Neural cell (in vitro differentiated cells): ENCODE data around the gene GPRIN1. TPM values are rescaled to one million over a fixed set of nuclear protein-coding genes. Genes with fewer than 3 reads are reported as not detected.

Experiments
- H2AFZ ChIP-seq: fragments of 200-600, 300-800 bp; sonication (generic), shearing (Covaris generic); 2 replicates; pipeline ENCODE4 v1.6.0; 2014; ENCODE audit warnings: low read depth, mild to moderate bottlenecking, antibody characterized with exemption, low read length, moderate library complexity
- H3F3A ChIP-seq: fragments of 200-600 bp; shearing (Covaris generic); 2 replicates; pipeline ENCODE4 v1.6.1; 2016; ENCODE audit warnings: mild to moderate bottlenecking, moderate library complexity, mixed read lengths, antibody characterized with exemption, low read length; ENCODE audit not compliant: insufficient read depth, poor library complexity, severe bottlenecking
- H3K27ac ChIP-seq: fragments of 200-600, 300-800 bp; sonication (generic), shearing (Covaris generic); 2 replicates; pipeline ENCODE4 v1.5.1; 2014; ENCODE audit warnings: mild to moderate bottlenecking, low read length, moderate library complexity
- H3K27me3 ChIP-seq: fragments of 300-800, 200-600 bp; sonication (generic), shearing (Covaris generic); 2 replicates; pipeline ENCODE4 v1.6.0; 2014; ENCODE audit warnings: mild to moderate bottlenecking, low read depth, low read length, moderate library complexity; ENCODE audit not compliant: insufficient read depth
- H3K36me3 ChIP-seq: fragments of 300-800, 200-600 bp; sonication (generic), shearing (Covaris generic); 2 replicates; pipeline ENCODE4 v1.5.1; 2014; ENCODE audit warnings: mild to moderate bottlenecking, antibody characterized with exemption, low read length, moderate library complexity; ENCODE audit not compliant: insufficient read depth
- H3K4me2 ChIP-seq: fragments of 300-800, 200-600 bp; sonication (generic), shearing (Covaris generic); 2 replicates; pipeline ENCODE4 v1.6.0; 2014; ENCODE audit warnings: mild to moderate bottlenecking, low read length
- H3K4me3 ChIP-seq: fragments of 300-800, 200-600 bp; sonication (generic), shearing (Covaris generic); 2 replicates; pipeline ENCODE4 v1.5.1; 2014; ENCODE audit warnings: mild to moderate bottlenecking, low read length, moderate library complexity
- H3K79me2 ChIP-seq: fragments of 200-600 bp; shearing (Covaris generic); replicated peaks from 2 replicates; pipeline ENCODE4 v1.6.0; 2014; ENCODE audit warnings: mild to moderate bottlenecking, low read length, moderate library complexity; ENCODE audit not compliant: insufficient read depth
- H3K9ac ChIP-seq: fragments of 300-800, 200-600 bp; sonication (generic), shearing (Covaris generic); 2 replicates; pipeline ENCODE4 v1.6.1; 2016; ENCODE audit warnings: mild to moderate bottlenecking, low read length, mixed read lengths
- H3K9me2 ChIP-seq: fragments of 200-600 bp; shearing (Covaris generic); 2 replicates; pipeline ENCODE4 v1.6.1; 2016; ENCODE audit warnings: mild to moderate bottlenecking, low read length, mixed read lengths; ENCODE audit not compliant: insufficient read depth
- H3K9me3 ChIP-seq: fragments of 200-600, 300-800 bp; sonication (generic), shearing (Covaris generic); 2 replicates; pipeline ENCODE4 v1.6.1; 2016; ENCODE audit warnings: mild to moderate bottlenecking, mixed run types, low read length, moderate library complexity, mixed read lengths
- H4K20me1 ChIP-seq: fragments of 200-600 bp; shearing (Covaris generic); 2 replicates; pipeline ENCODE4 v1.6.1; 2016; ENCODE audit warnings: mild to moderate bottlenecking, mixed run types; ENCODE audit not compliant: insufficient read depth
- CTCF ChIP-seq: fragments of 450-650 bp; IDR thresholded peaks from 2 replicates; pipeline ENCODE4 v1.5.1; 2014; ENCODE audit warnings: antibody characterized with exemption, mild to moderate bottlenecking, moderate library complexity; ENCODE audit not compliant: poor library complexity, severe bottlenecking
- EP300 ChIP-seq: fragments of 450-650 bp; conservative IDR thresholded peaks from 2 replicates; pipeline ENCODE4 v1.6.1; 2014; ENCODE audit warnings: antibody characterized with exemption, mild to moderate bottlenecking, moderate library complexity; ENCODE audit not compliant: poor library complexity, severe bottlenecking
- EZH2 ChIP-seq: fragments of 200-600, 300-800 bp; shearing (Covaris generic), sonication (generic); IDR thresholded peaks from 2 replicates; pipeline ENCODE4 v1.6.1; 2014; ENCODE audit warnings: antibody characterized with exemption, low read length, borderline replicate concordance, mild to moderate bottlenecking; ENCODE audit not compliant: insufficient read depth, poor library complexity, severe bottlenecking
- MXI1 ChIP-seq: fragments of 450-650 bp; conservative IDR thresholded peaks from 2 replicates; pipeline ENCODE4 v1.6.1; 2014; ENCODE audit warnings: antibody characterized with exemption, mild to moderate bottlenecking; ENCODE audit not compliant: poor library complexity, severe bottlenecking
- POLR2AphosphoS5 ChIP-seq: IDR thresholded peaks from 2 replicates; pipeline ENCODE4 v1.6.1; 2012
- RAD21 ChIP-seq: fragments of 450-650 bp; conservative IDR thresholded peaks from 2 replicates; pipeline ENCODE4 v1.6.1; 2014; ENCODE audit warnings: antibody characterized with exemption, mild to moderate bottlenecking, moderate library complexity
- REST ChIP-seq: IDR thresholded peaks from 2 replicates; pipeline ENCODE4 v1.6.1; 2012; ENCODE audit warnings: borderline replicate concordance
- SMC3 ChIP-seq: fragments of 450-650 bp; conservative IDR thresholded peaks from 2 replicates; pipeline ENCODE4 v1.6.1; 2014; ENCODE audit warnings: antibody characterized with exemption, mild to moderate bottlenecking, moderate library complexity; ENCODE audit not compliant: poor library complexity
- TAF1 ChIP-seq: IDR thresholded peaks from 2 replicates; pipeline ENCODE4 v1.6.1; 2012; ENCODE audit warnings: low read depth
- polyA plus RNA-seq: library from polyadenylated mRNA; depleted of rRNA; stranded (reverse); fragments of >200 nt; gene quantifications from 2 replicates; pipeline ENCODE4 v1.2.3, GENCODE V29; 2014

The GPRIN1 gene
- polyA plus RNA-seq, 1 donor from 2014 or later = 32.3 TPM

GRCh38 chr5:176548967-176549444 lies 61.0 kb downstream of the GPRIN1 start, which contains the start of gene CDHR2:
TSS of gene CDHR2 (plus strand) at chr5:176549342. CDS start at chr5:176565353, 16,011 bp downstream.
- Histone ChIP-seq H3K79me2 (no peaks in the 10 kb centered on the region), H3K9me3 (no peaks in the 10 kb centered on the region), H4K20me1 (no peaks in the 10 kb centered on the region), H3K9ac (no peak within 1 kb of the TSS), H3K4me3 (no peak within 1 kb of the TSS), H3K9me2 (no peaks in the 10 kb centered on the region), H3K4me2 (no peak within 1 kb of the TSS), H2AFZ (no peak within 1 kb of the TSS), H3F3A (no peaks in the 10 kb centered on the region), H3K36me3 (no peaks in the 10 kb centered on the region), H3K27me3 (no peaks in the 10 kb centered on the region), H3K27ac (no peak within 1 kb of the TSS)
- TF ChIP-seq EZH2 = no peak
- TF ChIP-seq EP300 = no peak
- TF ChIP-seq SMC3 = no peak
- no peak for TF ChIP-seq REST
- no peak for TF ChIP-seq TAF1

GRCh38 chr5:176547802-176548201 lies 62.2 kb downstream of the GPRIN1 start:
- TF ChIP-seq MXI1 = no peak
- TF ChIP-seq REST = no peak
- no peak for TF ChIP-seq POLR2AphosphoS5
- no peak for TF ChIP-seq TAF1
- TF ChIP-seq CTCF = no peak
- no peak for TF ChIP-seq EZH2
- TF ChIP-seq SMC3 = no peak
- TF ChIP-seq EP300 = no peak
- TF ChIP-seq RAD21 = no peak
- H3K79me2 ChIP-seq = no peaks in the 10 kb centered on the region

More at GRCh38 chr5:176547802-176548201, 62.2 kb downstream of the GPRIN1 start:
- no peak overlapping the region for H2AFZ ChIP-seq
- no peaks in the 10 kb centered on the region for H4K20me1 ChIP-seq
- no peaks in the 10 kb centered on the region for H3K9me3 ChIP-seq
- no peaks in the 10 kb centered on the region for H3F3A ChIP-seq
- no peak overlapping the region for H3K4me2 ChIP-seq
- H3K9me2 ChIP-seq = no peaks in the 10 kb centered on the region
- H3K4me3 ChIP-seq = no peak overlapping the region
- H3K9ac ChIP-seq = no peak overlapping the region
- H3K36me3 ChIP-seq = no peaks in the 10 kb centered on the region
- H3K27ac ChIP-seq = no peak overlapping the region
- no peaks in the 10 kb centered on the region for H3K27me3 ChIP-seq
